ENCODE measurements around the gene FRAS1.
"Not testable (repeated sequence)": the region's sequence is repeated elsewhere in the genome, so short reads cannot be mapped to it uniquely, and the experiment has no call there.

Gene FRAS1

DNA sequence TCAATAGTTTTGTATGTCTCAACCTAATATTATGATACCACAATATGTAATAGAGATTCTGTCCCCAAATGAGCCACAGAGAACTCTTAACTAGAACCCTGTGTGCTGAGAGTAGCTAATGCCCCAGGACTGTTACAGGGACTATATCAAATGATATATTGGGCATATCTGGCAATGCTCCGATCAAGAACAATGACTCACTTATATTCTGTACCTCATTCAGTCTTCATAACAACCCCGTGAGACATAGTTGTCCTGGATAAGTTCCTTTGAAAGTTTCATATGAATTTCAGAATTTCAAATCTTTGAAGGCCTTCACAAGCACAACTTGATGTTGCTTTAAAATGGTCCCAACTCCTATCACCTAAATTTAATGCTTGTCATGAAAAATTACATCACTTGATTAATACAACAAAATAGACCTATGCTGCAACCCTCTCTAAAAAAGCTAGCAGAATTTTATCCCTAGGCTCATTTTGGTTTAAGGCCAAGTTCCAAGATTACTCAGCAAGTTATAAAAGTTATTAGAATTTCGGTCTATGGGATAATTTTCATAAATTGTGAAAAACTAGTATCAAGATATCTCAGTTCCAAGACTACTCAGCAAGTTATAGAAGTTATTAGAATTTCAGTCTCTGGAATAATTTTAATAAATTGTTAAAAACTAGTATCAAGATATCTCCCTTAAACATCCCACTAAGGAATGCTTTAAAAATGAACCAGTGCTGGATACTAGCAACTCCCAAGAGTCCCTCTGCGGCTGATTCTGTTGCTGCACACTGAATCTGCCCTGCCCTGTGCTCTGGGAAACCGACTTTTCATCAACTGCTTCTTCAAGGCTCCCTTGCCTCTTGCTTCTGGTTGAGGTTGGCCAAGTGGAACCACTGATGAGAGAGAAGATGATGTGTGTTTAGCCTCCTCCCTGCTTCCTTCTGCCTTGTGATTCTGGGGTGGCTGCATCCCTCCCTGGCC lies 488.4 kb downstream of the FRAS1 start:
- Mint-ChIP-seq H3K36me3 (no peaks in the 10 kb centered on the region), H3K9me3 (no peaks in the 10 kb centered on the region), H3K4me3 (no peak overlapping the region), H3K27me3 (peaks cover 18% of the 10 kb centered on the region), H3K27ac (no peak overlapping the region), H3K4me1 (no peaks in the 10 kb centered on the region)
- no peak for ATAC-seq

DNA sequence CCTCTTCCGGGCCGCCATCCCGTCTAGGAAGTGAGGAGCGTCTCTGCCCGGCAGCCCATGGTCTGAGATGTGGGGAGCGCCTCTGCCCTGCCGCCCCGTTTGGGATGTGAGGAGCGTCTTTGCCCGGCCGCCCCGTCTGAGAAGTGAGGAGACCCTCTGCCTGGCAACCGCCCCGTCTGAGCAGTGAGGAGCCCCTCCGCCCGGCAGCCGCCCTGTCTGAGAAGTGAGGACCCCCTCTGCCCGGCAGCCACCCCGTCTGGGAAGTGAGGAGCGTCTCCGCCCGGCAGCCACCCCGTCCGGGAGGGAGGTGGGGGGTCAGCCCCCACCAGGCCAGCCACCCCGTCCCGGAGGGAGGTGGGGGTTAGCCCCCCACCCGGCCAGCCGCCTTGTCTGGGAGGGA lies 490.8 kb downstream of the FRAS1 start:
- not testable (repeated sequence) for H3K36me3 Mint-ChIP-seq, H3K4me3 Mint-ChIP-seq, H3K27ac Mint-ChIP-seq, H3K9me3 Mint-ChIP-seq, ATAC-seq
- Mint-ChIP-seq H3K27me3 (peaks cover 21% of the 10 kb centered on the region), H3K4me1 (peaks cover 16% of the 10 kb centered on the region)

DNA sequence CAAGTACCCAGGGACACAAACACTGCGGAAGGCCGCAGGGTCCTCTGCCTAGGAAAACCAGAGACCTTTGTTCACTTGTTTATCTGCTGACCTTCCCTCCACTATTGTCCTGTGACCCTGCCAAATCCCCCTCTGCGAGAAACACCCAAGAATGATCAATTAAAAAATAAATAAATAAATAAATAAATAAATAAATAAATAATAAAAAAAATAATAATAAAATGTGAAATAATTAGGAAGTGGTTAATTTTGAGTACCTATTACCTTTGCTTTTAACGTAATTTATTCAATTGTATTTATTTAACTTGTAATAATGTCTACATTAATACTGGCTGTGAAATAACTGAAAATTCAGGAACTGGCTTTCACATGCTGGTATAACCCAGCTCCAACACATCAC lies 491.8 kb downstream of the FRAS1 start:
- not testable (repeated sequence) for H3K36me3 Mint-ChIP-seq, H3K4me3 Mint-ChIP-seq, H3K9me3 Mint-ChIP-seq, ATAC-seq, H3K27ac Mint-ChIP-seq
- Mint-ChIP-seq H3K27me3 (peaks cover 23% of the 10 kb centered on the region), H3K4me1 (peaks cover 16% of the 10 kb centered on the region)

DNA sequence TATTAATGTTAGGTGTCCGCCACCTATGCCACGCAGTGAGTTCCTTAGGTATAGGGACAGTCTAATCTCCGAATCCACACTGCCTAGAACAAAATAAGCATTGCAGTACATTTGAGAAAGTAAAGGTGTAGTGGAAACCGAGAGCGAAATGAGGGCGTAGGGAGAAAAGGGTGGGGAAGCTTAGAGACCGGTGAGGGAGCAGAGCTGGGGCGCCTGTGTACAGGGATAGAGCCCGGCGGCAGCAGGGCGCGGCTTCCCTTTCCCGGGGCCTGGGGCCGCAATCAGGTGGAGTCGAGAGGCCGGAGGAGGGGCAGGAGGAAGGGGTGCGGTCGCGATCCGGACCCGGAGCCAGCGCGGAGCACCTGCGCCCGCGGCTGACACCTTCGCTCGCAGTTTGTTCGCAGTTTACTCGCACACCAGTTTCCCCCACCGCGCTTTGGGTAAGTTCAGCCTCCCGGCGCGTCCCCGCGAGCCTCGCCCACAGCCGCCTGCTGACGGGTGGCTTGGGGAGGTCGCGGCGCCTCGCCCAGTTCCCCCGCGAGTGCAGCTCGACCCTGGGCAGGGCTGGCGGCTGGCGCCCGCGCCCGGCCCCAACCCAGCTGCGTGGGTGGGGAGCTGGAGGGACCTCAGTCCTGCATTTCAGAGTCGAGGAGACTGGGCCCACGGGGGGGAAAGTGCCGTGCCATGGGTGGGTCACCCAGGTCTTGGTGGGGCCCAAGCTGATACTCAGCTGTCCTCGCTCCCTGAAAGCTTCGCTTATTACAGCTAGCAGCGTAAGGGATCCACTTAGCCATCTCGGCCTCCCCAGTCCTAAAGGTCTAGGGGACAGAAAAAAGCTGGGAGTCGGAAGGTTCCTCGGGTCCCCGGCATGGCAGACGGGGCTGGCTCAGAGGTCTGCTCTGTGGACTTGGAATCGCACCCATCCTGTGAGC lies 494.6 kb downstream of the FRAS1 start, which contains the start of gene ANXA3:
ANXA3 (plus strand) TSS at position 351 of the 932 bp plus-strand sequence. CDS start 2,704 bp downstream, outside the sequence.
- Mint-ChIP-seq H3K27ac (peak within 1 kb of the TSS; percentile 59), H3K4me1 (peaks cover 16% of the 10 kb centered on the region), H3K36me3 (no peaks in the 10 kb centered on the region), H3K9me3 (no peaks in the 10 kb centered on the region), H3K4me3 (peak within 1 kb of the TSS; percentile 86), H3K27me3 (peaks cover 35% of the 10 kb centered on the region)
- peak; percentile 51 for ATAC-seq

DNA sequence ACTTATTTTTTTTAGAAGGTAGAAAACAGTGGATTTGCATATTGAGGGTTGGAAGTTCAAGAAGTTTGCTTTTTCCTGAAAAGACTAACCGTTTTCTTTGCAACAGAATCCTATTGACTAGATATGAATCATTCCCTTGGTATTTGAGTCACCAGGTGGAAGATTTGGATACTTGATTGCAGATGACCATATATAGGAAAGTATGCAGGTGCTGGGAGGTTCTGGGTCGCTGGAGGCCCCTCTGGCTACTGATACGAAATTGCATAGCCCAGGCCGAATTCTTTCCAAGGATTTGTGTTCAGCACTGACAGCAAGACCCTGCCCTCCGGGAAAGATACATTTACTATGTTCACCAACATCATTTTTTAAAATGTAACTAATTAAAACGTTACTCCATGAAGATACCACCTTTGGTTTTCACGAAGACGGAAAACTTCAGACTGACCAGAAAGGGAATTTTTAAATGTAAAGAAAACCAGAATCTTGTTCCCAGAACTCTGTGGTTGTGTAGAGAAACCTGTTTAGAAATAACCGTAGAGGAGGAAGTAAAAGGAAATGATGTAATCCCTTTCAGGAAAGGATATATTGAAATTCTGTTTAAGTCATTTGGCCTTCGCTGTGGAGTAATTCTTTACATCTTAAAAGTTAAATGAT lies 495.4 kb downstream of the FRAS1 start:
- no peak for ATAC-seq
- no peak overlapping the region for H3K4me3 Mint-ChIP-seq
- no peaks in the 10 kb centered on the region for H3K36me3 Mint-ChIP-seq
- no peak overlapping the region for H3K27ac Mint-ChIP-seq
- no peaks in the 10 kb centered on the region for H3K9me3 Mint-ChIP-seq
- peaks cover 16% of the 10 kb centered on the region for H3K4me1 Mint-ChIP-seq
- H3K27me3 Mint-ChIP-seq = peaks cover 35% of the 10 kb centered on the region

DNA sequence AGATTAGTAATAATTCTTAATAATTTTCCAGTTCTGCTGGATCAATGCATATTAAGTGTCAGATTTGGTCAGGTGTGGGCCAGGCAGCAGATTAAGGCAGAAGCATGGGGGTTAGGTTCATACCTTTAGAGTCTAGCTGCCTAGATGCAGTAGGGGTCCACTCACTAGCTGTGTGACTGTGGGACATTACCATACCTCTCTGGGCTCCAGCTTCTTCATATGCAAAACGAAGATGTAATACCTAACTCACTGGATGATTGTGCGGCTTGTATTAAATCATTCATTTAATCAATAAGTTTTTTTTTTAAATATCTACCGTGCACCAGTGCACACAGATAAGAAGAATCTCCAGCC lies 495.9 kb downstream of the FRAS1 start:
- H3K4me1 Mint-ChIP-seq = peaks cover 16% of the 10 kb centered on the region
- H3K9me3 Mint-ChIP-seq = no peaks in the 10 kb centered on the region
- H3K27ac Mint-ChIP-seq = no peak overlapping the region
- H3K36me3 Mint-ChIP-seq = no peaks in the 10 kb centered on the region
- peaks cover 35% of the 10 kb centered on the region for H3K27me3 Mint-ChIP-seq
- H3K4me3 Mint-ChIP-seq = no peak overlapping the region
- ATAC-seq = no peak

DNA sequence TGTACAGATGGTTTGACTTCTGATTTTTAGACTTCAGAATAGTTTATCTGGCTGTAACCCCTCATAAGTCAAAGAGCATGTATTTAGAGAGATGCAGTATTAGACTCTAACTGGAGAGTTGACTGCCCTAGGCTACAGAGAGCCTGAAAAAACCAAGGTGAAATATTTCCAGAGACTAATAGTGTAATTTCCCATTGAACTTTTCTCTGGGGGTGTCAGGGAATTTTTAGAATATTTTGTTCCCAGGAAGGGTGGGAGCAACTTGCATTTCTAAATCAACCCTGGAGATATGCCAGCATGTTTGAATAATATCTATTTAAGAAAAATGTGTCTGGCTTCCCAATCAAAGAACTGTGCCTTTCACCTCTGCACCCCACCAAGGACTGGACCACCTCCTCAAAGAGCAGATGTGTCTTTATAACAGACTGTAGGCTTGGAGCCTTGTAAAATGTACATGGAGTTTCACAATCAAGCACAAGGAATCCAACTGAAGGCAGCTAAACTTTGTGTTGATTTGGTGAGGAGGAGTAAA lies 496.5 kb downstream of the FRAS1 start:
- Mint-ChIP-seq H3K27me3 (peaks cover 35% of the 10 kb centered on the region), H3K4me1 (peaks cover 16% of the 10 kb centered on the region), H3K36me3 (no peaks in the 10 kb centered on the region), H3K27ac (no peak overlapping the region), H3K4me3 (no peak overlapping the region), H3K9me3 (no peaks in the 10 kb centered on the region)
- ATAC-seq = no peak

DNA sequence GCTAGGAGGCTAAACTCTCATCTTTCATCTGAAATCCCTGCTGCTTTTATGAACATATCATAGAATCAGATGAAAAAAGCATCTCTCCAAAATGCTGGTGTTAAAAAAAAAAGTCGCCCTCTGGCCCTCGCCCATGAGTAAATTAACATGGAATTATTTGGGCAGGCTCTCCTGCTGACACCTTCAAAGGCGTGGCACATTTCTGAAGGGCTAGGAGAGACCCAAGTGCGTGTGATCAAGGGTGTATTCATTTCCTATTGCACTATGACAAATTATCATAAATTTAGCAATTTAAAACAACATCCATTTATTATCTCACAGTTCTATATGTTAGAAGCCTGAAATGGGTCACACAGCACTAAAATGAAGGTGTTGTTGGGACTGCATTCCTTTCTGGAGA lies 499.5 kb downstream of the FRAS1 start:
- H3K27ac Mint-ChIP-seq = no peak overlapping the region
- no peaks in the 10 kb centered on the region for H3K9me3 Mint-ChIP-seq
- no peak overlapping the region for H3K4me3 Mint-ChIP-seq
- peaks cover 6% of the 10 kb centered on the region for H3K4me1 Mint-ChIP-seq
- peaks cover 19% of the 10 kb centered on the region for H3K27me3 Mint-ChIP-seq
- H3K36me3 Mint-ChIP-seq = no peaks in the 10 kb centered on the region
- no peak for ATAC-seq

DNA sequence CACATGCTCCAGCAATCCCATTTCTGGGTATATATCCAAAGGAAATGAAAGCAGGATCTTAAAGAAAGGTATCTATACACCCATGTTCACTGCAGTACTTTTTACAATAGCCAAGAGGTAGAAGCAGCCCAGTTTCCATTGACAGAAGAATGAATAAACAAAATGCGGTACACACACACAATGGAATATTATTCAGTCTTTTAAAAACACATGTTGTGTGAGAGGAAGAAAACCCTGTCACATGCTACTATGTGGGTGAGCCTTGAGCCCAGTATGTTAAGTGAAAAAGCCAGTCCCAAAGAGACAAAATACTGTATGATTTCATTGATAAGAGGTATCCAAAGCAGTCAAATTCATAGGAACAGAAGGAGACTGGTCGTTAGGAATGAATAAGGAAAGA lies 500.7 kb downstream of the FRAS1 start:
- Mint-ChIP-seq H3K9me3 (no peaks in the 10 kb centered on the region), H3K27me3 (peaks cover 28% of the 10 kb centered on the region), H3K36me3 (no peaks in the 10 kb centered on the region), H3K27ac (no peak overlapping the region), H3K4me1 (no peaks in the 10 kb centered on the region), H3K4me3 (no peak overlapping the region)
- no peak for ATAC-seq

DNA sequence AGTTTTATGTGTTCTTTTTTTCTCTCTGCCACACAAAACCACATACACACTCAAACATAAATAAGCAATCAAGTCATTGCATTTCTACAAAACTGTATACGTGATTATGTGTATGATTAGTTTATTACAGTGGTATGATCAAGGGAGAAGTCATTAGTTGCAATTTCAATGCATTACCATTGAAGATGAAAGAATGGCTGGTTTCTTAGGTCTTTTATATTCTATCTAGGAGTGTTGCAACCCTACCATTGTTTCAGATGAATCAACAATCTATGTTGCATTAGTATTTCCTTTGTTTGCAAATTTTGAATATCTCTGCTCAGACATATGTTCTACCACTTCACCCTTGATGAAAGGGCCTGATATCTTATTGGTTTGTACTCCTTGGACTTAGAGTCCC lies 501.3 kb downstream of the FRAS1 start:
- ATAC-seq = no peak
- Mint-ChIP-seq H3K27ac (no peak overlapping the region), H3K4me3 (no peak overlapping the region), H3K27me3 (peaks cover 30% of the 10 kb centered on the region), H3K36me3 (no peaks in the 10 kb centered on the region), H3K4me1 (no peaks in the 10 kb centered on the region), H3K9me3 (no peaks in the 10 kb centered on the region)

DNA sequence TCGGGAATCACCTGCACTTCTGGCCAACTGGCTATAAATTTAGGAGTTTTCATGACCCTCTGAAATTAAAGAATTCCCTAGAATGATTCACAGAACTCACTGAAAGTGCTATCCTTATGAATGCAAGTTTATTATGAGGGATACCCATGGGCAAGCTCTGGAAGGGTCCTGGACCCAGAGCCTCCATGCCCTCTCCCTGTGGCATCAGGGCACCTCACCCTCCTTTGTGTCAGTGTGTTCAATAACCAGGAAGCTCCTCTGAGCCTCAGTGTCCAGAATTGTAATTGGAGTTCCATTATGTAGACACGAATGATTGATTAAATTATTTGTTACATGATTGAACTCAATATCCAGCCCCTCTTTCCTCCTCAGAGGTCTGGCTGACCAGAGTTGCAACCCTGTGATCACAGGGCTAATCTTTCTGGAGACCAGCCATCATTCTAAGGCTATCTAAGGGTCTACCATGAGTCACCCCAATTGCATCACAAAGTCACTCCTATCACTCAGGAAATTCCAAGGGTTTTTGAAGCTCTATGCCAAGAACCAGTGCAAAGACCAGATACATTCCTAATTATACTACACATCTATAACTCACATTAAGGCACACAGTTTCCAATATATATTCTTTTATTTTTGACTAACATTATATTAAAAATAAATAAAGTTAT lies 503.3 kb downstream of the FRAS1 start:
- Mint-ChIP-seq H3K4me1 (no peaks in the 10 kb centered on the region), H3K27me3 (peaks cover 24% of the 10 kb centered on the region), H3K9me3 (no peaks in the 10 kb centered on the region), H3K36me3 (no peaks in the 10 kb centered on the region), H3K27ac (no peak overlapping the region), H3K4me3 (no peak overlapping the region)
- no peak for ATAC-seq

DNA sequence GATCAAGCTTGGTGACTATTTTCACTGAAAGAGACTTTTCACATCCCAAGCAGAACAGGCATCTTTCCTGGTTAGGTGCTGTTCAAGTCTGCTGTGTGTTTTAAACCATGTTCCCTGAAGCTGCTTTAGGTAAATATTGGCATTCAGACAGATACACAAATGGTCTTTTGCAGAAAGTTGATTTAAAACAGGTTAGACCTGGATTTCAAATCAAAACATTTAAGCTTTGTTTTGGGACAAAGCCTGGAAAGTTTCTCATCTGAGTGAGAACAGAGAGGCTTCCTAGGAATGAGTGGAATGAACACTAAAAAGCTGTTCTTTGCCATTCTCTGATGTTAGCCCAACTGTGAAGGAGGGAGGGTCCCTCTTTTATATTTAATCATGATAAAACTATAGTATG lies 504.6 kb downstream of the FRAS1 start:
- H3K4me3 Mint-ChIP-seq = no peak overlapping the region
- H3K9me3 Mint-ChIP-seq = no peaks in the 10 kb centered on the region
- H3K36me3 Mint-ChIP-seq = no peaks in the 10 kb centered on the region
- ATAC-seq = no peak
- H3K27me3 Mint-ChIP-seq = peaks cover 26% of the 10 kb centered on the region
- no peaks in the 10 kb centered on the region for H3K4me1 Mint-ChIP-seq
- H3K27ac Mint-ChIP-seq = no peak overlapping the region

DNA sequence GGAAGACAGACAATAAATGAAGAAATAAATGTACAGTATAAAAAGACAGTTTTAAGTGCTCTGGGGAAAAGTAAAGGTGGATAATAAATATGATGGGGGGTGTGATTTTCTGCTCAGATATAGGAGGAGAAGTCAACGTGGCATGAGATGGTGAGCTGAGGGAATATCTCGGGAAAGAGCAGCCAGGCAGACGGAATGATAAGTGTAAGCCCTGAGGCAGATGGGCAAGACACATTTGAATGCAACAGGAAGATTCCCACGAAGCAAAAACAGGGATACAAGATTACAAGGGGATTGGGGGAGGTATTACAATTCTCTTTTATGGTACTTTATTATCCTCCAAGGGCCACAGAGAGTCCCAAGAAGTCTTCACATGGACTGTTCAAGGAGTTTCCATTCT lies 505.6 kb downstream of the FRAS1 start:
- Mint-ChIP-seq H3K9me3 (no peaks in the 10 kb centered on the region), H3K4me1 (peaks cover 7% of the 10 kb centered on the region), H3K4me3 (no peak overlapping the region), H3K36me3 (no peaks in the 10 kb centered on the region), H3K27me3 (peaks cover 26% of the 10 kb centered on the region), H3K27ac (no peak overlapping the region)
- no peak for ATAC-seq

DNA sequence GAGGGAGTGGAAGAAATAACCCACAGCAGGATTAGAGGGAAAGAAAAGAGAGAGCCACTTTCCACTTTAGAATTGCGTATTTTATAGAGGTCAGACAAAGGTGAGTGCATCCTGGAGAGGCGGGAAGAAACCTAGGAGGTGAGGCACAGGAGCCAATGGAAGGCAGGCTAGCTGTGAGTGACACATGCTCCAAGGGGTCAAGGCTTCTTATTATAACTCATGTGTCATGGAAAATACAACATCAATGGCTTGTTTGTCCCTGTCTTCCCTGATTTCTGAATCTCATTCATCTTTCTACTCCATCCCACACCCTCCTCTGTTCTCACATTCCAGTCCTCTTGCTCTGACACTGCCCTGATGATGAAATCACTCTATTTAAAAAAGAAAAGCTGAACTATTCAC lies 508.8 kb downstream of the FRAS1 start:
- no peak for ATAC-seq

More for the DNA sequence above, 508.8 kb downstream of the FRAS1 start:
- no peak overlapping the region for H3K27ac Mint-ChIP-seq
- no peaks in the 10 kb centered on the region for H3K9me3 Mint-ChIP-seq
- no peaks in the 10 kb centered on the region for H3K36me3 Mint-ChIP-seq
- H3K27me3 Mint-ChIP-seq = peaks cover 26% of the 10 kb centered on the region
- H3K4me3 Mint-ChIP-seq = no peak overlapping the region
- peaks cover 7% of the 10 kb centered on the region for H3K4me1 Mint-ChIP-seq

Measured in stimulated activated memory B cell treated with anti-CD40 and anti-IgM and Interleukin-4, amounts not matched to agents 10 μg/mL and 1 μg/mL and 100 μg/mL, for 72 hours (primary cell).